ENCODE results near the gene CCDC18. TPM values are rescaled to one million over a fixed set of nuclear protein-coding genes. Genes with fewer than 3 reads are reported as not detected.

CCDC18 gene
- total RNA-seq, 5 donors from 2014 or later (not counting 1 experiment from before 2014, with no cell fraction given), result 7.4 to 10.1 (median 8.8) TPM

DNA sequence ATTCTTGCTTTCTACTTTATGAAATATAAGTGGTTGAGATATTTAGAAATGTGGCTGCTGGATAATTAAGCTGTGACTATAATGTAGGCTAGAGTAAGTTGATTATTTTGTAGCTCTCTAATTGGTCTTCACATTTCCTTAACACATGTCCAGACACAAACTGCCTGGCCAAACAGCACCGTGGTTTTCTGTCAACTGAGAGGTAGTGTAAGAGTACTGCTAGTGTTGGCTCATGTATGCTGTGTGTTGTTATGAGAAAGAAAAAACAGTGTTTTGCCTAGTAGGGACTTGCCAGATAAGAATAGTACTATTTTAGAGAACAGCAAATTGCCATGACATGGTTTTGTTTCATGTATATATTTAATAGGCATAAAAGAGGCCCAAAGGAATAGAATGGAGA is 37.4 kb upstream of the CCDC18 start:
- 100% methylated on average over 1 of the region's 1 CpG for WGBS (ENCODE audit: insufficient coverage)
- ChIA-PET CTCF (no interaction called here), POLR2A (interaction anchor here in 1 of 2 donors (1.0 kb wide), 1 partner anchor 11 kb away, joined by 4 read pairs; no protein-coding TSS in a partner anchor)
- Histone ChIP-seq H3K27ac (ENCODE audit: low read length) (no peak overlapping the region), H3K4me3 (ENCODE audit: control insufficient read depth in 1 of 2, extremely low read depth in 1 of 2, low read length in 1 of 2) (no peak overlapping the region), H3K27me3 (replicated peaks in 1 of 2; ENCODE audit: control insufficient read depth in 2 of 2, extremely low read depth in 1 of 2, insufficient read depth in 2 of 2, low read length in 1 of 2) (no peaks in the 10 kb centered on the region), H3K9me3 (no peaks in the 10 kb centered on the region), H3K4me1 (ENCODE audit: control insufficient read depth in 1 of 2, extremely low read depth in 1 of 2, insufficient read depth in 2 of 2, low read length in 2 of 2) (no peaks in the 10 kb centered on the region), H3K36me3 (ENCODE audit: control insufficient read depth in 2 of 2, extremely low read depth in 1 of 2, insufficient read depth in 1 of 2, low read length in 1 of 2) (peaks cover 0 to 8% of the 10 kb centered on the region in 2 donors)
- Mint-ChIP-seq H3K4me1 (peaks cover 2 to 6% (median 5%) of the 10 kb centered on the region in 3 donors), H3K27ac (peak overlapping the region in 1 of 2 donors; percentile 11), H3K27me3 (no peaks in the 10 kb centered on the region), H3K9me3 (no peaks in the 10 kb centered on the region), H3K36me3 (peaks cover 31% of the 10 kb centered on the region), H3K4me3 (no peak overlapping the region)
- no peak for ATAC-seq (replicated peaks in 1 of 4)
- no peak for DNase-seq

GRCh38 chr1:93143769-93144168 is 36.8 kb upstream of the CCDC18 start:
- Mint-ChIP-seq H3K27me3 (no peaks in the 10 kb centered on the region), H3K27ac (no peak overlapping the region), H3K4me3 (no peak overlapping the region), H3K4me1 (peaks cover 0 to 6% (median 5%) of the 10 kb centered on the region in 3 donors), H3K9me3 (no peaks in the 10 kb centered on the region), H3K36me3 (peaks cover 33% of the 10 kb centered on the region)
- Histone ChIP-seq H3K4me3 (ENCODE audit: control insufficient read depth in 1 of 2, extremely low read depth in 1 of 2, low read length in 1 of 2) (no peak overlapping the region), H3K4me1 (ENCODE audit: control insufficient read depth in 1 of 2, extremely low read depth in 1 of 2, insufficient read depth in 2 of 2, low read length in 2 of 2) (no peaks in the 10 kb centered on the region), H3K9me3 (no peaks in the 10 kb centered on the region), H3K27ac (ENCODE audit: low read length) (no peak overlapping the region), H3K36me3 (ENCODE audit: control insufficient read depth in 2 of 2, extremely low read depth in 1 of 2, insufficient read depth in 1 of 2, low read length in 1 of 2) (peaks cover 0 to 13% of the 10 kb centered on the region in 2 donors), H3K27me3 (replicated peaks in 1 of 2; ENCODE audit: control insufficient read depth in 2 of 2, extremely low read depth in 1 of 2, insufficient read depth in 2 of 2, low read length in 1 of 2) (no peaks in the 10 kb centered on the region)
- ChIA-PET CTCF (interaction anchor here in 1 of 2 donors (0.6 kb wide), 1 partner anchor 1343 kb away, joined by 5 read pairs; no protein-coding TSS in a partner anchor), POLR2A (interaction anchor here in 1 of 2 donors (0.6 to 1.0 kb wide), 2 partner anchors 10 to 264 kb away, joined by 4 to 5 read pairs; no protein-coding TSS in a partner anchor)
- no peak for DNase-seq
- ATAC-seq (replicated peaks in 1 of 4), result no peak
- no CpG with 5 or more reads among the region's 4 CpGs for WGBS (ENCODE audit: insufficient coverage)

- ATAC-seq (replicated peaks in 1 of 4) (no peak), DNase-seq (no peak)
- H3K9me3 ChIP-seq, result no peaks in the 10 kb centered on the region
- Mint-ChIP-seq H3K9me3 (no peaks in the 10 kb centered on the region), H3K4me3 (no peak overlapping the region), H3K36me3 (peaks cover 43% of the 10 kb centered on the region), H3K4me1 (peaks cover 0 to 4% (median 2%) of the 10 kb centered on the region in 3 donors), H3K27me3 (no peaks in the 10 kb centered on the region), H3K27ac (peak overlapping the region; percentile 25 to 41)
- peaks cover 0 to 30% of the 10 kb centered on the region in 2 donors for H3K36me3 ChIP-seq (ENCODE audit: control insufficient read depth in 2 of 2, extremely low read depth in 1 of 2, insufficient read depth in 1 of 2, low read length in 1 of 2)
- 77% methylated on average over 6 of the region's 7 CpGs for WGBS (ENCODE audit: insufficient coverage)
- no peak overlapping the region for H3K4me3 ChIP-seq (ENCODE audit: control insufficient read depth in 1 of 2, extremely low read depth in 1 of 2, low read length in 1 of 2)
- CTCF ChIA-PET, result no interaction called here
- no peaks in the 10 kb centered on the region for H3K27me3 ChIP-seq (replicated peaks in 1 of 2; ENCODE audit: control insufficient read depth in 2 of 2, extremely low read depth in 1 of 2, insufficient read depth in 2 of 2, low read length in 1 of 2)
- no peak overlapping the region for H3K27ac ChIP-seq (ENCODE audit: low read length)
- H3K4me1 ChIP-seq (ENCODE audit: control insufficient read depth in 1 of 2, extremely low read depth in 1 of 2, insufficient read depth in 2 of 2, low read length in 2 of 2), result no peaks in the 10 kb centered on the region
- POLR2A ChIA-PET, result no interaction called here
Measured at GRCh38 chr1:93148001-93148400, 32.5 kb upstream of the CCDC18 start.

DNA sequence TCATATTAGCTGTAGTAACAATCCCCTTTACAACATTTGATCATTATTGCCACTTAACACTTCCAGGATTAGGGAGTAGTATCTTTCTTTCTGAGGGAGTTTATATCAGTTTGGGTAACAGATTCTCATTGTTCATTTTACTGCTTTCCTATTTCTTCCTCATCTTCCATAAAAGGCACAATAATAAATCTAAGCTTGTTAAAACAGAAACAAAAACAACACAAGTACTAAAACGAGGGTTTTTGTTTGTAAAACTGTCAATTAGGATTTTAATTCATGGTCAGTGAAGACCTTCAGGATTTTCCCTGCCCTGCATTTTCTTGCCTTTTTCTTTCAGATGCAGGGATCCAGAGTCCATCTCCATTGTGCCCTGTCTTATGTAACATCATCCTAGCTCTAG is 29.8 kb upstream of the CCDC18 start:
- ATAC-seq (replicated peaks in 1 of 4) (no peak), DNase-seq (no peak)
- ChIA-PET CTCF (no interaction called here), POLR2A (no interaction called here)
- Mint-ChIP-seq H3K36me3 (peaks cover 46% of the 10 kb centered on the region), H3K9me3 (no peaks in the 10 kb centered on the region), H3K27me3 (no peaks in the 10 kb centered on the region), H3K4me3 (no peak overlapping the region), H3K27ac (peak overlapping the region; percentile 2 to 17), H3K4me1 (peaks cover 4 to 7% (median 5%) of the 10 kb centered on the region in 3 donors)
- Histone ChIP-seq H3K36me3 (ENCODE audit: control insufficient read depth in 2 of 2, extremely low read depth in 1 of 2, insufficient read depth in 1 of 2, low read length in 1 of 2) (peaks cover 0 to 46% of the 10 kb centered on the region in 2 donors), H3K4me3 (ENCODE audit: control insufficient read depth in 1 of 2, extremely low read depth in 1 of 2, low read length in 1 of 2) (no peak overlapping the region), H3K4me1 (ENCODE audit: control insufficient read depth in 1 of 2, extremely low read depth in 1 of 2, insufficient read depth in 2 of 2, low read length in 2 of 2) (peaks cover 0 to 3% of the 10 kb centered on the region in 2 experiments), H3K27me3 (replicated peaks in 1 of 2; ENCODE audit: control insufficient read depth in 2 of 2, extremely low read depth in 1 of 2, insufficient read depth in 2 of 2, low read length in 1 of 2) (no peaks in the 10 kb centered on the region), H3K27ac (ENCODE audit: low read length) (no peak overlapping the region), H3K9me3 (no peaks in the 10 kb centered on the region)
- WGBS (ENCODE audit: insufficient coverage), result no CpG with 5 or more reads among the region's 1 CpG

DNA sequence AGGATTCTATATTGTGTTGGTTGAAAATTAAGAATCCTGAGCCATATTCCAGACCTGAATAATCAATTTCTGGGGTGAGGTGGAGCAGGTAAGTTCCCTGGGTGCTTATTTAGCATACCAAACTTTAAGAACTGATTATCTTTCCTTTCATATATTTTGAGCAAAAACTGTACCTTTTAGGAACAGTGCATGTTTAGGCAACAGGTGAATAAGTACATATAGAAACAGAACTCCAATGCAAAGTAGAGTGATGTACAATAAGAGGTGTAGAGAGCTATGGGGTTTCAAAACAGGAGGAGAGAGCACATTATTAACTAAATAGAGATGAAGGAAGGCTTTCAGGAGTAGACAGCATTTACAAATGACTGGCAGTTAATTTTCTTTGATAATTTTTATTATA is 29.1 kb upstream of the CCDC18 start:
- Mint-ChIP-seq H3K9me3 (no peaks in the 10 kb centered on the region), H3K27ac (peak overlapping the region in 1 of 2 donors; percentile 17)
- H3K27ac ChIP-seq (ENCODE audit: low read length), result no peak overlapping the region

GRCh38 chr1:93152835-93153234 is 27.7 kb upstream of the CCDC18 start:
- no peaks in the 10 kb centered on the region for H3K9me3 Mint-ChIP-seq
- Histone ChIP-seq H3K4me1 (ENCODE audit: control insufficient read depth in 1 of 2, extremely low read depth in 1 of 2, insufficient read depth in 2 of 2, low read length in 2 of 2) (peaks cover 0 to 3% of the 10 kb centered on the region in 2 experiments), H3K9me3 (no peaks in the 10 kb centered on the region), H3K4me3 (ENCODE audit: control insufficient read depth in 1 of 2, extremely low read depth in 1 of 2, low read length in 1 of 2) (no peak overlapping the region), H3K36me3 (ENCODE audit: control insufficient read depth in 2 of 2, extremely low read depth in 1 of 2, insufficient read depth in 1 of 2, low read length in 1 of 2) (peaks cover 0 to 57% of the 10 kb centered on the region in 2 donors), H3K27ac (ENCODE audit: low read length) (no peak overlapping the region), H3K27me3 (replicated peaks in 1 of 2; ENCODE audit: control insufficient read depth in 2 of 2, extremely low read depth in 1 of 2, insufficient read depth in 2 of 2, low read length in 1 of 2) (no peaks in the 10 kb centered on the region)
- DNase-seq (no peak), ATAC-seq (replicated peaks in 1 of 4) (no peak)
- peak overlapping the region; percentile 2 to 20 for H3K27ac Mint-ChIP-seq
- peaks cover 9 to 11% (median 10%) of the 10 kb centered on the region in 3 donors for H3K4me1 Mint-ChIP-seq
- ChIA-PET CTCF (interaction anchor here in 1 of 2 donors (1.0 kb wide), 1 partner anchor 72 kb away, joined by 8 read pairs; no protein-coding TSS in a partner anchor), POLR2A (interaction anchor here in 1 of 2 donors (0.6 kb wide), 1 partner anchor 26 kb away, joined by 4 read pairs; no protein-coding TSS in a partner anchor)
- no peak overlapping the region for H3K4me3 Mint-ChIP-seq
- peaks cover 42% of the 10 kb centered on the region for H3K36me3 Mint-ChIP-seq
- H3K27me3 Mint-ChIP-seq, result no peaks in the 10 kb centered on the region
- WGBS (ENCODE audit: insufficient coverage), result no CpG with 5 or more reads among the region's 2 CpGs

More for the DNA sequence above, 29.1 kb upstream of the CCDC18 start:
- Mint-ChIP-seq H3K36me3 (peaks cover 49% of the 10 kb centered on the region), H3K4me3 (no peak overlapping the region), H3K27me3 (no peaks in the 10 kb centered on the region), H3K4me1 (peaks cover 9 to 11% (median 9%) of the 10 kb centered on the region in 3 donors)
- H3K9me3 ChIP-seq, result no peaks in the 10 kb centered on the region
- ATAC-seq (replicated peaks in 1 of 4) (no peak), DNase-seq (no peak)
- peaks cover 0 to 3% of the 10 kb centered on the region in 2 experiments for H3K4me1 ChIP-seq (ENCODE audit: control insufficient read depth in 1 of 2, extremely low read depth in 1 of 2, insufficient read depth in 2 of 2, low read length in 2 of 2)
- H3K36me3 ChIP-seq (ENCODE audit: control insufficient read depth in 2 of 2, extremely low read depth in 1 of 2, insufficient read depth in 1 of 2, low read length in 1 of 2), result peaks cover 0 to 51% of the 10 kb centered on the region in 2 donors
- H3K27me3 ChIP-seq (replicated peaks in 1 of 2; ENCODE audit: control insufficient read depth in 2 of 2, extremely low read depth in 1 of 2, insufficient read depth in 2 of 2, low read length in 1 of 2), result no peaks in the 10 kb centered on the region
- ChIA-PET CTCF (no interaction called here), POLR2A (interaction anchor here in 1 of 2 donors (0.5 kb wide), 1 partner anchor 30 kb away, joined by 5 read pairs; no protein-coding TSS in a partner anchor)
- no peak overlapping the region for H3K4me3 ChIP-seq (ENCODE audit: control insufficient read depth in 1 of 2, extremely low read depth in 1 of 2, low read length in 1 of 2)

All from T-cell (primary cell).